ENCODE measurements around the gene JAM3. TPM values are rescaled to one million over a fixed set of nuclear protein-coding genes. Genes with fewer than 3 reads are reported as not detected.
"Not testable (repeated sequence)": the region's sequence is repeated elsewhere in the genome, so short reads cannot be mapped to it uniquely, and the experiment has no call there.

The JAM3 gene
- total RNA-seq, 1 experiment from 2014 or later = 1.5 TPM

DNA sequence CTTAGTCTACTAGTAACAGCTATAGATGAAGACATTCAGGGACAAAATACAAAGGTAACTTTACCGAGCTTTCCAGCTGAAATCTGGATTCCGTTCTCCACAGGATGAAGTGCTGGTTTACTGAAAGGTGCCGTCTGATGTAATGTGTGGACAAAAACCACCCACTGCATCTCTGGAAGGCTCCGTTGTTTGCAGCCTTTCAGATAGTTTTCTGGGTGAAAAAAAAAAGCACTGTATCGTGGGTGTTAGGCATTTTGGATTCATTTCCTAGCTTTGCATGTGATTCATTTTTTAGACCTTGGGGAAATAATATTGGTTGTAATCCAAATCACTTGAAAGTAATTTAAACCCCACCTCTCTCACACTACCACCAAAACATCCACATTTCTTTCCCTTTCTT, 10.4 kb downstream of the JAM3 start:
- H3K4me1 ChIP-seq = no peaks in the 10 kb centered on the region
- H3K27me3 ChIP-seq (replicated peaks; ENCODE audit: control insufficient read depth, insufficient read depth, low read length) = no peaks in the 10 kb centered on the region
- H3K36me3 Mint-ChIP-seq (ENCODE audit: insufficient read depth, unreplicated experiment) = no peaks in the 10 kb centered on the region
- H3K4me3 Mint-ChIP-seq (ENCODE audit: unreplicated experiment) = no peak overlapping the region
- BruUV-seq (replicated peaks) = no TSS peak
- intact Hi-C loops (cut with micrococcal nuclease; ENCODE audit: unreplicated experiment) = no loop called here
- CTCF ChIA-PET = no interaction called here
- H3K9me3 Mint-ChIP-seq (ENCODE audit: unreplicated experiment) = peaks cover 31% of the 10 kb centered on the region
- no peak overlapping the region for H3K27ac Mint-ChIP-seq (ENCODE audit: unreplicated experiment)
- peaks cover 19% of the 10 kb centered on the region for H3K9me3 ChIP-seq
- H3K4me1 Mint-ChIP-seq (ENCODE audit: low read depth, unreplicated experiment) = no peaks in the 10 kb centered on the region
- H3K36me3 ChIP-seq (ENCODE audit: control insufficient read depth, insufficient read depth, low read length) = no peaks in the 10 kb centered on the region
- POLR2A ChIA-PET = no interaction called here
- no peak overlapping the region for H3K4me3 ChIP-seq (ENCODE audit: low read depth, low read length)
- DNase-seq = no peak
- TF ChIP-seq, protein P1, sequence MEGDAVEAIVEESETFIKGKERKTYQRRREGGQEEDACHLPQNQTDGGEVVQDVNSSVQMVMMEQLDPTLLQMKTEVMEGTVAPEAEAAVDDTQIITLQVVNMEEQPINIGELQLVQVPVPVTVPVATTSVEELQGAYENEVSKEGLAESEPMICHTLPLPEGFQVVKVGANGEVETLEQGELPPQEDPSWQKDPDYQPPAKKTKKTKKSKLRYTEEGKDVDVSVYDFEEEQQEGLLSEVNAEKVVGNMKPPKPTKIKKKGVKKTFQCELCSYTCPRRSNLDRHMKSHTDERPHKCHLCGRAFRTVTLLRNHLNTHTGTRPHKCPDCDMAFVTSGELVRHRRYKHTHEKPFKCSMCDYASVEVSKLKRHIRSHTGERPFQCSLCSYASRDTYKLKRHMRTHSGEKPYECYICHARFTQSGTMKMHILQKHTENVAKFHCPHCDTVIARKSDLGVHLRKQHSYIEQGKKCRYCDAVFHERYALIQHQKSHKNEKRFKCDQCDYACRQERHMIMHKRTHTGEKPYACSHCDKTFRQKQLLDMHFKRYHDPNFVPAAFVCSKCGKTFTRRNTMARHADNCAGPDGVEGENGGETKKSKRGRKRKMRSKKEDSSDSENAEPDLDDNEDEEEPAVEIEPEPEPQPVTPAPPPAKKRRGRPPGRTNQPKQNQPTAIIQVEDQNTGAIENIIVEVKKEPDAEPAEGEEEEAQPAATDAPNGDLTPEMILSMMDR (IDR thresholded peaks at IDR 0.05; ENCODE audit: insufficient read depth in 1 of 2, low read depth in 1 of 2, low read length in 1 of 2, severe bottlenecking in 1 of 2, unreplicated experiment in 1 of 2) = no peak
- H3K27me3 Mint-ChIP-seq (ENCODE audit: insufficient read depth, unreplicated experiment) = peaks cover 15% of the 10 kb centered on the region

DNA sequence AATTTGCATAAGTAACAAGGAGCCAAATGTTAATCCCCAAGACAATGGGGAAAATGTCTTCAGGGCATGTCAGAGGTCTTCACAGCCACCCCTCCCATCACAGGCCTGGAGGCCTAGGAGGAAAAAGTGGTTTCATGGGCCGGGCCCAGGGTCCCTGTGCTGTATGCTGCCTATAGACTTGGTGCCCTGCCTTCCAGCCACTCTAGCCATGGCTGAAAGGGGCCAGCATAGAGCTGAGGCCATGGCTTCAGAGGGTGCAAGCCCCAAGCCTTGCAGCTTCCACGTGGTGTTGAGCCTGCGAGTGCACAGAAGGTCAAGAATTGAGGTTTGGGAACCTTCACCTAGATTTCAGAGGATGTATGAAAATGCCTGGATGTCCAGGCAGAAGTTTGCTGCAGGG, 12.4 kb downstream of the JAM3 start:
- CTCF ChIA-PET; H3K4me3 ChIP-seq (ENCODE audit: low read depth, low read length); H3K4me1 ChIP-seq; H3K4me1 Mint-ChIP-seq (ENCODE audit: low read depth, unreplicated experiment); DNase-seq; H3K27me3 Mint-ChIP-seq (ENCODE audit: insufficient read depth, unreplicated experiment); H3K36me3 ChIP-seq (ENCODE audit: control insufficient read depth, insufficient read depth, low read length); H3K36me3 Mint-ChIP-seq (ENCODE audit: insufficient read depth, unreplicated experiment); H3K4me3 Mint-ChIP-seq (ENCODE audit: unreplicated experiment); H3K27ac Mint-ChIP-seq (ENCODE audit: unreplicated experiment); BruUV-seq (replicated peaks); intact Hi-C loops (cut with micrococcal nuclease; ENCODE audit: unreplicated experiment); POLR2A ChIA-PET; H3K27me3 ChIP-seq (replicated peaks; ENCODE audit: control insufficient read depth, insufficient read depth, low read length): not testable (repeated sequence)
- peaks cover 19% of the 10 kb centered on the region for H3K9me3 ChIP-seq
- peaks cover 31% of the 10 kb centered on the region for H3K9me3 Mint-ChIP-seq (ENCODE audit: unreplicated experiment)

DNA sequence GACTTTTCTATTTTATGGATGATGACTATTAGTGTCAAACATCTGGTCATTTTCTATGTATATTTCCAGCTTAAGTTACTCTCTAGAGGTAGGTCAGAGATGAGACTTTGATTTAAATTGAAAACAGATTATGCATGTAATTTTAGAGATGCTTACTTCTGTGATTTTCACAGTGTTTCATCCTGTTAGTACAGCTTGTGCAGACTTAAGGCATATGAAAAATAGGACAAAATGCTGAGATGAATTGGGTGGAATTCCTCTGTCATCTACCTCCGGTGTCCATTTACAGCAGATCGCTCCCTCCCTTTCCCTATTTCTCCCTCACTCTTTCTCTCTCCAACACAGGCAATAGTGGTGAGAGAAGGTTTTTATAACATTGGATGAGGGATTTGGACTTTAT, 14.1 kb downstream of the JAM3 start:
- TF ChIP-seq, protein P1 (IDR thresholded peaks at IDR 0.05; ENCODE audit: insufficient read depth in 1 of 2, low read depth in 1 of 2, low read length in 1 of 2, severe bottlenecking in 1 of 2, unreplicated experiment in 1 of 2) = no peak
- peaks cover 31% of the 10 kb centered on the region for H3K9me3 Mint-ChIP-seq (ENCODE audit: unreplicated experiment)
- CTCF ChIA-PET = no interaction called here
- H3K4me3 ChIP-seq (ENCODE audit: low read depth, low read length) = no peak overlapping the region
- POLR2A ChIA-PET = no interaction called here
- H3K27me3 ChIP-seq (replicated peaks; ENCODE audit: control insufficient read depth, insufficient read depth, low read length) = no peaks in the 10 kb centered on the region
- no peak overlapping the region for H3K4me3 Mint-ChIP-seq (ENCODE audit: unreplicated experiment)
- peaks cover 19% of the 10 kb centered on the region for H3K9me3 ChIP-seq
- DNase-seq = no peak
- peaks cover 12% of the 10 kb centered on the region for H3K27me3 Mint-ChIP-seq (ENCODE audit: insufficient read depth, unreplicated experiment)
- H3K27ac Mint-ChIP-seq (ENCODE audit: unreplicated experiment) = no peak overlapping the region
- H3K4me1 ChIP-seq = no peaks in the 10 kb centered on the region
- no peaks in the 10 kb centered on the region for H3K36me3 Mint-ChIP-seq (ENCODE audit: insufficient read depth, unreplicated experiment)
- no peaks in the 10 kb centered on the region for H3K4me1 Mint-ChIP-seq (ENCODE audit: low read depth, unreplicated experiment)
- no peaks in the 10 kb centered on the region for H3K36me3 ChIP-seq (ENCODE audit: control insufficient read depth, insufficient read depth, low read length)
- intact Hi-C loops (cut with micrococcal nuclease; ENCODE audit: unreplicated experiment) = no loop called here
- no TSS peak for BruUV-seq (replicated peaks)

DNA sequence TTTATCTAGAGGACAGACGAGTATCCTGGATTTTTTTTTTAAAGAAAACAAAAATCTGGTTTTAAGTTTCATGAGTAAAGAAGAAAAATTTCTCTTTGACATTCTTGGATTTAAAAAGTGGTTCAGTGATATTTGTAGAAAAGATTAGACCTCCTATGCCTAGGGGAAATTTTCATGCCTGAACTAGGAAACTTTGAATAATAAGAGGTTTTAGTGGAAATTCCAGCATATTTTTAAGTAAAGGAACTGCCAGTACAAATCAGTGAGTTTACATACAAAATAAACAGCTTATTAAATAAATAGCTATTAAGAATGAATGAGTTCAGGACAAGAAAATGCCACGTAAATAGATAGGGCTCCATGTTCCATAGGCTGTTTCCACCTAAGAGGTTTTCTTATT, 17.5 kb downstream of the JAM3 start:
- Histone ChIP-seq H3K4me1 (no peaks in the 10 kb centered on the region), H3K4me3 (ENCODE audit: low read depth, low read length) (no peak overlapping the region), H3K27me3 (replicated peaks; ENCODE audit: control insufficient read depth, insufficient read depth, low read length) (no peaks in the 10 kb centered on the region), H3K9me3 (peaks cover 8% of the 10 kb centered on the region), H3K36me3 (ENCODE audit: control insufficient read depth, insufficient read depth, low read length) (no peaks in the 10 kb centered on the region)
- H3K4me1 Mint-ChIP-seq (ENCODE audit: low read depth, unreplicated experiment) = no peaks in the 10 kb centered on the region
- CTCF ChIA-PET = no interaction called here
- H3K4me3 Mint-ChIP-seq (ENCODE audit: unreplicated experiment) = no peak overlapping the region
- intact Hi-C loops (cut with micrococcal nuclease; ENCODE audit: unreplicated experiment) = no loop called here
- H3K27me3 Mint-ChIP-seq (ENCODE audit: insufficient read depth, unreplicated experiment) = peaks cover 7% of the 10 kb centered on the region
- peaks cover 16% of the 10 kb centered on the region for H3K9me3 Mint-ChIP-seq (ENCODE audit: unreplicated experiment)
- TF ChIP-seq, protein P1 (IDR thresholded peaks at IDR 0.05; ENCODE audit: insufficient read depth in 1 of 2, low read depth in 1 of 2, low read length in 1 of 2, severe bottlenecking in 1 of 2, unreplicated experiment in 1 of 2) = no peak
- no peak overlapping the region for H3K27ac Mint-ChIP-seq (ENCODE audit: unreplicated experiment)
- no peaks in the 10 kb centered on the region for H3K36me3 Mint-ChIP-seq (ENCODE audit: insufficient read depth, unreplicated experiment)
- POLR2A ChIA-PET = no interaction called here
- DNase-seq = no peak
- no TSS peak for BruUV-seq (replicated peaks)

DNA sequence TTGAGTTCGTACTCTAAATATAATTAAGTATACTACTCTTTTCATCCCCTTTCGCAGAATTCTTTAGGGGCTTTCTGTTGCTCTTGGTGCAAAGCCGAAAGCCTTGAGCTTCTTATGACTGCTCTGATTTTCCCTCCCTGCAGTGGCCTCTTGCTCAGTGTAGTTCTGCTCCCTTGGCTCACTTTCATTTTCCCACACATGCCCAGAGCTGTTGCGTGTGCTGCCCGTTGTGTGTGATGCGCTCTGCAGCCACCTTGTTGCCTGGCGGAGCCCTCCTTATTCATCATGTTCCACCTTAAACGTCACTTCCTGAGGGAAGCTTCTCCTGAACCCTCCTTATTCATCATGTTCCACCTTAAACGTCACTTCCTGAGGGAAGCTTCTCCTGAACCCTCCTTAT, 23.1 kb downstream of the JAM3 start:
- H3K36me3 Mint-ChIP-seq (ENCODE audit: insufficient read depth, unreplicated experiment); H3K9me3 ChIP-seq; H3K27me3 ChIP-seq (replicated peaks; ENCODE audit: control insufficient read depth, insufficient read depth, low read length); BruUV-seq (replicated peaks); H3K9me3 Mint-ChIP-seq (ENCODE audit: unreplicated experiment); intact Hi-C loops (cut with micrococcal nuclease; ENCODE audit: unreplicated experiment); H3K4me3 Mint-ChIP-seq (ENCODE audit: unreplicated experiment); H3K36me3 ChIP-seq (ENCODE audit: control insufficient read depth, insufficient read depth, low read length); H3K27me3 Mint-ChIP-seq (ENCODE audit: insufficient read depth, unreplicated experiment); H3K27ac Mint-ChIP-seq (ENCODE audit: unreplicated experiment); H3K4me3 ChIP-seq (ENCODE audit: low read depth, low read length); DNase-seq; H3K4me1 Mint-ChIP-seq (ENCODE audit: low read depth, unreplicated experiment); H3K4me1 ChIP-seq; POLR2A ChIA-PET: not testable (repeated sequence)
- CTCF ChIA-PET = interaction anchor here (0.6 kb wide), 2 partner anchors 8 to 725 kb away, joined by 3 to 5 read pairs; no protein-coding TSS in a partner anchor
